Gastrocnemius medialis (tissue), 4 donors: Measurements from ENCODE around the gene SCGB3A2.
"Not testable (repeated sequence)": the region's sequence is repeated elsewhere in the genome, so short reads cannot be mapped to it uniquely, and the experiment has no call there.

ENCODE experiments used
- POLR2A ChIP-seq, 2 donors: fragments of 450-650 bp; IDR thresholded peaks; one replicate each; pipeline ENCODE4 v1.6.1; 2017; ENCODE audit warnings: antibody characterized with exemption in 2 of 2, mild to moderate bottlenecking in 2 of 2, moderate library complexity in 2 of 2
- TF ChIP-seq, protein P1 (sequence below), 5 experiments: fragments of 450-650 bp in 3 of 5; fragments of 200-600 bp in 2 of 5; sonication (generic) in 2 of 5; IDR thresholded peaks in 4 of 5; conservative IDR thresholded peaks in 1 of 5; 1 replicate in 4 of 5; 2 replicates in 1 of 5; pipeline ENCODE4 v1.5.1; 2016 to 2019; ENCODE audit warnings: antibody characterized with exemption in 5 of 5, mild to moderate bottlenecking in 3 of 5, moderate library complexity in 3 of 5

DNA sequence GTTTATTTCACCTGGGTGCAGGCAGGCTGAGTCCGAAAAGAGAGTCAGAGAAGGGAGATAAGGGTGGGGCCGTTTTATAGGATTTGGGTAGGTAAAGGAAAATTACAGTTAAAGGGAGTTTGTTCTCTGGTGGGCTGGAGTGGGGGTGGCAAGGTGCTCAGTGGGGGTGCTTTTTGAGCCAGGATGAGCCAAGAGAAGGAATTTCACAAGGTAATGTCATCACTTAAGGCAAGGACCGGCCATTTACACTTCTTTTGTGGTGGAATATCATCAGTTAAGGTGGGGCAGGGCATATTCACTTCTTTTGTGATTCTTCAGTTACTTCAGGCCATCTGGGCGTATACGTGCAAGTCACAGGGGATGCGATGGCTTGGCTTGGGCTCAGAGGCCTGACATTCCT lies 8.6 kb upstream of the SCGB3A2 start:
- TF ChIP-seq, protein P1, sequence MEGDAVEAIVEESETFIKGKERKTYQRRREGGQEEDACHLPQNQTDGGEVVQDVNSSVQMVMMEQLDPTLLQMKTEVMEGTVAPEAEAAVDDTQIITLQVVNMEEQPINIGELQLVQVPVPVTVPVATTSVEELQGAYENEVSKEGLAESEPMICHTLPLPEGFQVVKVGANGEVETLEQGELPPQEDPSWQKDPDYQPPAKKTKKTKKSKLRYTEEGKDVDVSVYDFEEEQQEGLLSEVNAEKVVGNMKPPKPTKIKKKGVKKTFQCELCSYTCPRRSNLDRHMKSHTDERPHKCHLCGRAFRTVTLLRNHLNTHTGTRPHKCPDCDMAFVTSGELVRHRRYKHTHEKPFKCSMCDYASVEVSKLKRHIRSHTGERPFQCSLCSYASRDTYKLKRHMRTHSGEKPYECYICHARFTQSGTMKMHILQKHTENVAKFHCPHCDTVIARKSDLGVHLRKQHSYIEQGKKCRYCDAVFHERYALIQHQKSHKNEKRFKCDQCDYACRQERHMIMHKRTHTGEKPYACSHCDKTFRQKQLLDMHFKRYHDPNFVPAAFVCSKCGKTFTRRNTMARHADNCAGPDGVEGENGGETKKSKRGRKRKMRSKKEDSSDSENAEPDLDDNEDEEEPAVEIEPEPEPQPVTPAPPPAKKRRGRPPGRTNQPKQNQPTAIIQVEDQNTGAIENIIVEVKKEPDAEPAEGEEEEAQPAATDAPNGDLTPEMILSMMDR (IDR thresholded peaks at IDR 0.05 in 4 of 5, conservative IDR thresholded peaks at IDR 0.05 in 1 of 5), result not testable (repeated sequence)
- not testable (repeated sequence) for TF ChIP-seq POLR2A (IDR thresholded peaks at IDR 0.05)
